GM08714 (cell line): ENCODE results near the gene MTRFR.
"Not testable (repeated sequence)": the region's sequence is repeated elsewhere in the genome, so short reads cannot be mapped to it uniquely, and the experiment has no call there.

Source experiments
- H3K4me3 ChIP-seq: fragments of 200-500 bp; sonication (Bioruptor generic); 2 replicates; pipeline ENCODE4 v1.5.1; 2014; ENCODE audit warnings: mild to moderate bottlenecking, low read length, inconsistent platforms
- ZNF274 ChIP-seq: IDR thresholded peaks from 2 replicates; pipeline ENCODE4 v1.6.1; 2012; ENCODE audit warnings: mild to moderate bottlenecking, low read depth, low read length

MTRFR gene

DNA sequence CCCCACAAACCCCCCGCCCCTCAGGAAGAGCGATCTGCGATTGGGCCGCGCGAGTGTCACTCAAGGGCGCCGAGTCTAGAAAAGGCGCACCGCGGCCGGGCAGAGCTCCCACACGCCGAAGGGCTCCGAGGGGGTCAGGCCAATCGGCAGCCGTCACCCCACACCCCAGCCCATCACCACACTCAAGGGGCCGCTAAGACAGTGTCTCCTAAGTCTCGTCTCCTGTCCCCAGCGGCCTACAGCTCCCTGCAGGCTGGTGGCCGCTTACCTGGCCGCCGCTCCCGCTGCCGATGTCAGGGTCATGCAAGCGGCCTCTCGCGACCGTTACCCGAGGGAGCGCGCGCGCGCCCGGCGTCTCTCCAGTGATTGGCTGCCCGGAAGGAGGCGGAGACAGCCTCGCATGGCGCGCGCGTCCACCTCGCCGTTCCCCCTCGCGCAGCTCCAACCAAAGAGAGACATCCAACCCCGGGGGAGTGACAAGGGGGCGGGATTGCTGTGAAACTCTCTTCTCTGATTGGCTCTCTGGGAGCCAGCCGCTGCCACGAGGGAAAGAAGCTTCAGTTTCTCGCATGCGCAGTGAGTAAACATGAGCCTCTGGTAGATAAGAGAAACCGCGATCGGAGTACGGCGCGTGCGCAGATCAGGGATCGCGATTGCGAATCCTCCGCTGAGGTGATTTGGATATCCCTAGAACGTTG, at the start of gene MTRFR, which contains the start of gene MPHOSPH9:
Gene MTRFR (plus strand): TSS at position 630 of the 698 bp plus-strand sequence. CDS start 20,239 bp downstream, outside the sequence.
Gene MPHOSPH9 (minus strand): TSS at position 335 of the 698 bp plus-strand sequence. CDS start 2,777 bp downstream, outside the sequence.
- H3K4me3 ChIP-seq: peak within 1 kb of the TSS; percentile 93
- no peak for TF ChIP-seq ZNF274

DNA sequence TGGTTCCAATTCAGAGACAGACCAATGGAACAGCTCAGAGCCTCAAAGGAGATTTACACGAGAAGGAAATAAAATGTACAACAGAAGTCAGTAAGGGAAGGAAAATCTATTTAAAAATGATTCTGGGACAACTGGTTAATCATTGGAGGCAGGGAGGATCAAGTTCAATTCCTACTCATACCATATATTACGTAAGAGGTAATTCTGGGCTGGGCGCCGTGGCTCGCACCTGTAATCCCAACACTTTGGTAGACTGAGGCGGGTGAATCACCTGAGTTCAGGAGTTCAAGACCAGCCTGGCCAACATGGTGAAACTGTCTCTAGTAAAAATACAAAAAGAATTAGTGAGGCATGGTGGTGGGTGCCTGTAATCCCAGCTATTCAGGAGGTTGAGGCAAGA, 45.6 kb upstream of the MTRFR start:
- H3K4me3 ChIP-seq: no peak overlapping the region
- TF ChIP-seq ZNF274: no peak

GRCh38 chr12:123199936-123200335, 33.3 kb upstream of the MTRFR start:
- no peak for TF ChIP-seq ZNF274
- H3K4me3 ChIP-seq: no peak overlapping the region

GRCh38 chr12:123200414-123200813, 32.8 kb upstream of the MTRFR start:
- no peak for TF ChIP-seq ZNF274
- no peak overlapping the region for H3K4me3 ChIP-seq

- H3K4me3 ChIP-seq: not testable (repeated sequence)
Measured at GRCh38 chr12:123206794-123207193, 26.4 kb upstream of the MTRFR start.

DNA sequence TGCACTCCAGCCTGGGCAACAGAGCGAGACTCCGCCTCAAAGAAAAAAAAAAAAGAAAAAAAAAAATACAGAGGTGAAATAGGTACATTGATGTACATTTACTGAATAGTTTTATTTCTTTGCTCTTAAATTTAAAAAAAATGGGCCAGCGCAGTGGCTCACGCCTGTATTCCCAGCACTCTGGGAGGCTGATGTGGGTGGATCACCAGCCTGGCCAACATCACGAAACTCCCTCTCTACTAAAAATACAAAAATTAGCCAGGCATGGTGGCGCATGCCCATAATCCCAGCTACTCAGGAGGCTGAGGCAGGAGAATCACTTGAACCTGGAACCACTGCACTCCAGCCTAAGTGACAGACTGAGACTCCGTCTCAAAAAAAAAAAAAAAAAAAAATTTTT, 25.4 kb upstream of the MTRFR start:
- H3K4me3 ChIP-seq: not testable (repeated sequence)

- no peak overlapping the region for H3K4me3 ChIP-seq
- TF ChIP-seq ZNF274: no peak
Measured at GRCh38 chr12:123223241-123223668, 10.0 kb upstream of the MTRFR start.

GRCh38 chr12:123225443-123225842, 7.8 kb upstream of the MTRFR start:
- H3K4me3 ChIP-seq: no peak overlapping the region
- TF ChIP-seq ZNF274: no peak

- no peak overlapping the region for H3K4me3 ChIP-seq
- TF ChIP-seq ZNF274: no peak
Measured at GRCh38 chr12:123227581-123228258, 5.5 kb upstream of the MTRFR start.

GRCh38 chr12:123229051-123229450, 4.2 kb upstream of the MTRFR start:
- TF ChIP-seq ZNF274: no peak
- H3K4me3 ChIP-seq: no peak overlapping the region; the same call in 1 of the 2 replicates

DNA sequence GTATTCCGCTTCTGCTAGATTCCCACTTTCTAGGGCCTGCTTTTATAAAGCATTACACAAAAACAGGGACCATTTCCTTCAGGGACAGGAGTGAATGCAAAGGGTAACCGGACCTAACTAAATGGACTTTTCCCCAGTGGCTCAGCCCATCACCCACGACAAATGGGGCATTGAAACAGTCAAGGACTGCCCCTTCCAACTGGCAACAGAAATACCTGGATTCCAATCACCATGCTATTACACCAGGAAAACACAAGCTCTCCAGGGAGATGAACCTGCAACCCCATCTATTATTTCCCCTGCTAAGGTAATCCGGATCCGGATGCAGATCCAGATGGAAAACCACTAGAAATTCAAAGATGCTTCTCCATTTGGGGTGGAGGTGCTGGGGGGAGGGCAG, 1.3 kb upstream of the MTRFR start:
- no peak for TF ChIP-seq ZNF274
- peak overlapping the region; percentile 93 for H3K4me3 ChIP-seq

DNA sequence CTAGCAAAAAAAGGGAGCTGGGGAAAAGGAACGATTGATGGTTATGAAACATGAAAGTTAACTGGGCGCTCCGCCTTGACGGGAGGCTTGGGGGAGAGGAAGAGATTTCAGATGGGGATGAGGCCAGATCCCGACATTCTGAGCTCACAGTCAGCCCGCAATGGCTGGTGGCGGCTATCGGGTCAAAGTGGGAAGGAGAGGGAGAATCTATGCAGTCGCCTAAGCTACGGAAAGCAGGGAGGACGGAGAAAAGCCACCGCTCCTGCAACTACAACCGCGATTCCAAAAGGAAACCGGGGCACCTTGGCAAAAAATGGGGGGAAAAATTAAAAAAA, 797 bp upstream of the MTRFR start:
- peak overlapping the region; percentile 93 for H3K4me3 ChIP-seq
- no peak for TF ChIP-seq ZNF274

DNA sequence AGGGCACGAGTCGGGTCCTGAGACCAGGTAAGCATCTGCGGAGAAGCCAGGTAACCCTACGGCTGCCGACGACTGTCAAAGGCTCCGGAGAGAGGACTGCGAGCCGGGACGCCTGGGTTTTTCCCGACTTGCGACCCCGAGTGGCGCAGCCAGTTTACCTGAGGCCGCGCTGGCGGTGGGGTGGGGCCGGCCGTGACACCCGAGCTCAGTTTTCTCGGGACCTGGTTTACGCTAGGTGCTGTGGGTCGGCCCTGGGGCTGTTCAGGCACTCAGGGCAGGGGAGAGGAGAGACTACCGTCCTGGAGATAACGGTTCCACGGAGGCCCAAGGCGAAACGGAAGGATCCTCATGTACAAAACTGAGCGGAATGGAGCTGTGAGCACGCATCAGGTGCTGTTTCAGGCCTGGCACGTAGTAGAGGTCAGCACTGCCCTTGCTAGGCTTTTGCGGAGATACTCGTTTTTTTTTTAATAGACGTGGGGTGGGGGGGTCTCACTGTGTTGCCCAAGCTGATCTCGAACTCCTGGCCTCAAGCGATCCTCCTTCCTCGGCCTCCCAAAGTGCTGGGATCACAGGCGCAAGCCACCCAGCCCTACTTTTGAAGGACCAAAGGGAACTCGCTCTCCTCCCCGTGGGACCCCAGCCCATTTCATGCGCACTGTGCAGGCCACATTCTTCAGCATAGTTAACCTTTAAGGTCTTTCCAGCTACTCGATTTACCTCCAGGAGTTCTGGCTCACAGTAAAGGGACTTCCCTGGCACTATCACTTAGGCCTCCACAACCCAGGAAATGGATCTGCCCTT, 471 bp downstream of the MTRFR start:
- TF ChIP-seq ZNF274: no peak

DNA sequence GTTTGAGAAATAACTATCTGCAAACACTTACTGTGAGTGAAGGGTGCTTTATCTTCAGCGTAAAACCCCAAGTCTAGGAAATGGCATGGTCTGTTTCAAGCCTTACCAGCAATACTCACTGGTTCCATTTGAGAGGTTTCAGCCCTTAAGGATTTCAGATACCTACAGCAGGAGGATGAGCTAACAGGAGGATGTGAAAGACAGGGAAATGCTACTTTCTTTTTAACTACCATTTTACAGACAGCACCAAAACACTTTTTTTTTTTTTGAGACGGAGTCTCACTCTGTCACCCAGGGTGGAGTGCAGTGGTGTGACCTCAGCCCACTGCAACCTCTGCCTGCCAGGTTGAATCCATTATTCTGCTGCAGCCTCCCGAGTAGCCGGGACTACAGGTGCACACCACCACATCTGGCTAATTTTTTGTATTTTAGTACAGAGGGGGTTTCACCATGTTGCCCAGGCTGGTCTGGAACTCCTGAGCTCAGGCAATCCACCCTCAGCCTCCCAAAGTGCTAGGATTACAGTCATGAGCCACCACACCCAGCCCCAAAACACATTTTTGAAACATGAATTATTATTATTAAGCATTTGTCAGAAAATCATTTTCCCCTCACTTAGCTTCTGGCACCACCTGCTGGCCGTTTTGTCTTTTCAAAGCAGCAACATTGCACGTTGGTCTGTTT, 4.6 kb downstream of the MTRFR start:
- peak overlapping the region; percentile 51; the same call in 1 of the 2 replicates for H3K4me3 ChIP-seq
- no peak for TF ChIP-seq ZNF274

More for the DNA sequence above, 471 bp downstream of the MTRFR start:
- peak overlapping the region; percentile 85 for H3K4me3 ChIP-seq
